WTC11 (cell line): ENCODE results near the gene RTEL1. TPM values are rescaled to one million over a fixed set of nuclear protein-coding genes. Genes with fewer than 3 reads are reported as not detected.

Experiments
- ATAC-seq: fragments of 200-7000 bp; cut with Tn5 transposase; 2 replicates; pipeline ENCODE4 v1.10.0; 2021; ENCODE audit warnings: mild to moderate bottlenecking, moderate library complexity
- CTCF ChIA-PET: fragments of 300-600 bp; sonication (Branson Sonifier 250); formaldehyde crosslinking; loops from one replicate; lab custom pipeline; 2021; ENCODE audit warnings: antibody characterized with exemption; lab: Charles Lee
- POLR2A ChIA-PET: fragments of 350-600 bp; sonication (Branson Sonifier 250); formaldehyde crosslinking; loops from one replicate; lab custom pipeline; 2021; ENCODE audit warnings: antibody characterized with exemption; lab: Charles Lee
- DNase-seq: peaks from one replicate; pipeline ENCODE4 v3.0.0; 2021; ENCODE audit warnings: low spot score
- H3K27ac Mint-ChIP-seq: 2 replicates; pipeline ENCODE4 v1.8.0; 2021; ENCODE audit warnings: mixed read lengths
- H3K27me3 Mint-ChIP-seq: 2 replicates; pipeline ENCODE4 v1.8.0; 2021; ENCODE audit warnings: low read depth, mild to moderate bottlenecking, moderate library complexity, mixed read lengths
- H3K36me3 Mint-ChIP-seq: 2 replicates; pipeline ENCODE4 v1.8.0; 2021; ENCODE audit warnings: mixed read lengths
- H3K4me1 Mint-ChIP-seq: 2 replicates; pipeline ENCODE4 v1.8.0; 2022; ENCODE audit warnings: mixed read lengths
- H3K4me3 Mint-ChIP-seq: 2 replicates; pipeline ENCODE4 v1.8.0; 2021; ENCODE audit warnings: mild to moderate bottlenecking, moderate library complexity, mixed read lengths
- H3K9me3 Mint-ChIP-seq: 2 replicates; pipeline ENCODE4 v1.8.0; 2021; ENCODE audit warnings: mixed read lengths
- E2F1 ChIP-seq: sonication (generic); formaldehyde crosslinking; IDR thresholded peaks from 2 replicates; pipeline ENCODE4 v1.8.0; 2022; ENCODE audit warnings: mild to moderate bottlenecking, missing genetic modification reagents
- E2F4 ChIP-seq: sonication (generic); formaldehyde crosslinking; IDR thresholded peaks from 2 replicates; pipeline ENCODE4 v1.8.1; 2022; ENCODE audit warnings: low read depth, mild to moderate bottlenecking, moderate library complexity, missing genetic modification reagents, borderline replicate concordance
- FOXP4 ChIP-seq: sonication (generic); formaldehyde crosslinking; IDR thresholded peaks from 2 replicates; pipeline ENCODE4 v1.8.0; 2022; ENCODE audit warnings: mild to moderate bottlenecking, missing genetic modification reagents
- GRHL2 ChIP-seq: fragments of 250-450 bp; sonication (Bioruptor Pico); IDR thresholded peaks from 2 replicates; pipeline ENCODE4 v1.8.0; 2022; ENCODE audit warnings: mild to moderate bottlenecking, moderate library complexity; ENCODE audit not compliant: insufficient replicate concordance, severe bottlenecking
- JAZF1 ChIP-seq: fragments of 250-450 bp; sonication (Bioruptor Pico); IDR thresholded peaks from 2 replicates; pipeline ENCODE4 v1.9.0; 2021; ENCODE audit warnings: moderate library complexity, mild to moderate bottlenecking, inconsistent platforms
- MXD4 ChIP-seq: fragments of 250-450 bp; sonication (Bioruptor Pico); IDR thresholded peaks from 2 replicates; pipeline ENCODE4 v1.8.0; 2021; ENCODE audit warnings: mild to moderate bottlenecking, moderate library complexity, borderline replicate concordance
- NFYB ChIP-seq: sonication (generic); formaldehyde crosslinking; conservative IDR thresholded peaks from 2 replicates; pipeline ENCODE4 v1.8.0; 2022; ENCODE audit warnings: low read depth, missing genetic modification reagents
- PRDM15 ChIP-seq: sonication (generic); formaldehyde crosslinking; IDR thresholded peaks from 2 replicates; pipeline ENCODE4 v1.8.0; 2022; ENCODE audit warnings: missing genetic modification reagents
- ZBTB21 ChIP-seq: sonication (generic); formaldehyde crosslinking; IDR thresholded peaks from 2 replicates; pipeline ENCODE4 v1.8.1; 2023; ENCODE audit warnings: mild to moderate bottlenecking, missing genetic modification reagents, borderline replicate concordance
- ZNF281 ChIP-seq: sonication (generic); formaldehyde crosslinking; IDR thresholded peaks from 2 replicates; pipeline ENCODE4 v1.8.0; 2023; ENCODE audit warnings: mild to moderate bottlenecking, missing genetic modification reagents
- total RNA-seq: library from RNA; stranded (reverse); gene quantifications from 3 replicates; pipeline ENCODE4 v1.2.3, GENCODE V29; 2021
- TF ChIP-seq, protein P1 (sequence below): sonication (generic); formaldehyde crosslinking; IDR thresholded peaks from 2 replicates; pipeline ENCODE4 v1.8.1; 2022; ENCODE audit warnings: mild to moderate bottlenecking, moderate library complexity, missing genetic modification reagents
- TF ChIP-seq, protein P2 (sequence below): sonication (generic); formaldehyde crosslinking; IDR thresholded peaks from 2 replicates; pipeline ENCODE4 v1.8.0; 2022; ENCODE audit warnings: mild to moderate bottlenecking, missing genetic modification reagents
- TF ChIP-seq, protein P3 (sequence below): fragments of 250-450 bp; sonication (Bioruptor Pico); conservative IDR thresholded peaks from 2 replicates; pipeline ENCODE4 v1.9.0; 2021; ENCODE audit warnings: mild to moderate bottlenecking

Gene RTEL1
- total RNA-seq, 1 experiment from 2014 or later = 44.9 TPM

- TF ChIP-seq PRDM15 = no peak
- no peak for TF ChIP-seq E2F4
- no peak for TF ChIP-seq ZNF281 (CRISPR knock-in tag)
- TF ChIP-seq, protein P1, sequence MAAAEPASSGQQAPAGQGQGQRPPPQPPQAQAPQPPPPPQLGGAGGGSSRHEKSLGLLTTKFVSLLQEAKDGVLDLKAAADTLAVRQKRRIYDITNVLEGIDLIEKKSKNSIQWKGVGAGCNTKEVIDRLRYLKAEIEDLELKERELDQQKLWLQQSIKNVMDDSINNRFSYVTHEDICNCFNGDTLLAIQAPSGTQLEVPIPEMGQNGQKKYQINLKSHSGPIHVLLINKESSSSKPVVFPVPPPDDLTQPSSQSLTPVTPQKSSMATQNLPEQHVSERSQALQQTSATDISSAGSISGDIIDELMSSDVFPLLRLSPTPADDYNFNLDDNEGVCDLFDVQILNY (CRISPR knock-in tag) = no peak
These were observed 28.6 kb downstream of the RTEL1 start (continued) for GRCh38 chr20:63686492-63687321.

- ATAC-seq = no peak
- no peak overlapping the region for H3K27ac Mint-ChIP-seq
- no peaks in the 10 kb centered on the region for H3K9me3 Mint-ChIP-seq
- H3K4me3 Mint-ChIP-seq = no peak overlapping the region
- TF ChIP-seq FOXP4 (CRISPR knock-in tag) (no peak), NFYB (CRISPR knock-in tag) (no peak), E2F1 (CRISPR knock-in tag) (no peak), GRHL2 (no peak), JAZF1 (CRISPR knock-in tag) (no peak), ZBTB21 (CRISPR knock-in tag) (no peak), MXD4 (CRISPR knock-in tag) (no peak)
- TF ChIP-seq, protein P2, sequence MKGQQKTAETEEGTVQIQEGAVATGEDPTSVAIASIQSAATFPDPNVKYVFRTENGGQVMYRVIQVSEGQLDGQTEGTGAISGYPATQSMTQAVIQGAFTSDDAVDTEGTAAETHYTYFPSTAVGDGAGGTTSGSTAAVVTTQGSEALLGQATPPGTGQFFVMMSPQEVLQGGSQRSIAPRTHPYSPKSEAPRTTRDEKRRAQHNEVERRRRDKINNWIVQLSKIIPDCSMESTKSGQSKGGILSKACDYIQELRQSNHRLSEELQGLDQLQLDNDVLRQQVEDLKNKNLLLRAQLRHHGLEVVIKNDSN = no peak
- TF ChIP-seq, protein P3, sequence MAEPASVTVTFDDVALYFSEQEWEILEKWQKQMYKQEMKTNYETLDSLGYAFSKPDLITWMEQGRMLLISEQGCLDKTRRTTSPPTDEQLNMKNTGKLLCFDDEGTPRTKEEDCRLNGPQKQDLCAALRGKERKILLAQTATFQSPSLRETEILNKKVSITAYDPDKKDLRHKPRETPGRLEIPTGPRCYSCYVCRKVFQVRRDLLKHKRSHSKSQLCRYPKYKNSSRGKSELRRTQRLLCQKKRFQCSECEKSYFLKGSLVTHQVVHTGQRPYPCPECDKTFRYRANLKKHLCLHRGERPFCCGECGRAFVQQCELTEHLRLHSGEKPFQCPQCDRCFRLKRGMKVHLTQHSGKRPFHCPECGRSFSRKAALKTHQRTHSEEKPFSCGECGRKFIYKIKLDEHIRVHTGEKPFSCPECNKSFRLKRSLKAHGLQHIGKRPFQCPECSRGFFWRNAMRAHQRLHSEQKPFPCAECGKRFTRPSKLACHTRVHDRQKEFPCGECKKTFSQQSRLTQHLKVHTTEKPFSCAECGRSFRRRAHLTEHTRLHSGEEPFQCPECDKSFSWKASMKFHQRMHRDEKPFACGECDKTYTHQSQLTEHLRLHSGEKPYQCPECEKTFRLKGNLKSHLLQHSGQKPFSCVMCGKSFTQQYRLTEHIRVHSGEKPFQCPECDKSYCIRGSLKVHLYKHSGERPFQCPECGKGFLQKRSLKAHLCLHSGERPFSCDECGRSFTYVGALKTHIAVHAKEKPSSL (CRISPR knock-in tag) = no peak
- CTCF ChIA-PET = no interaction called here
- H3K4me1 Mint-ChIP-seq = no peaks in the 10 kb centered on the region
- peaks cover 3% of the 10 kb centered on the region for H3K36me3 Mint-ChIP-seq
- H3K27me3 Mint-ChIP-seq = no peaks in the 10 kb centered on the region
- DNase-seq = no peak
- POLR2A ChIA-PET = interaction anchor here (1.4 kb wide), 1 partner anchor 8 kb away, joined by 3 read pairs; the partner anchor contains the start of gene TNFRSF6B
These were observed 29.5 kb downstream of the RTEL1 start for GRCh38 chr20:63687419-63688178.
